SK-N-SH (cell line): Measurements from ENCODE around the gene TICAM2. TPM values are rescaled to one million over a fixed set of nuclear protein-coding genes. Genes with fewer than 3 reads are reported as not detected.

Experiments used
- CTCF ChIA-PET: fragments of 300-600, 350-600 bp; formaldehyde crosslinking; extraction: SDS; loops from one replicate; lab custom pipeline; 2021; lab: Yijun Ruan, JAX
- POLR2A ChIA-PET: fragments of 350-600 bp; sonication (Branson Sonifier 250); formaldehyde crosslinking; extraction: SDS; loops from one replicate; lab custom pipeline; 2020; ENCODE audit warnings: antibody characterized with exemption, inconsistent platforms; lab: Yijun Ruan, JAX
- DNase-seq: peaks from one replicate; pipeline ENCODE4 v3.0.0; 2012
- H2AFZ ChIP-seq: fragments of 200-600 bp; sonication (generic); 2 replicates; pipeline ENCODE4 v1.8.1; 2016; ENCODE audit warnings: antibody characterized with exemption, mild to moderate bottlenecking, low read depth
- H3F3A ChIP-seq: fragments of 200-600 bp; sonication (generic); replicated peaks from 2 replicates; pipeline ENCODE3; 2016; ENCODE audit warnings: antibody characterized with exemption, mild to moderate bottlenecking; ENCODE audit not compliant: insufficient read depth
- H3K27ac ChIP-seq, 2 experiments: fragments of 200-500 bp in 1 of 2; fragments of 200-600 bp in 1 of 2; sonication (Bioruptor generic) in 1 of 2; sonication (generic), shearing (Covaris generic) in 1 of 2; 2 replicates each; pipeline versions ENCODE4 v1.5.1 to v1.6.1; 2014 to 2016; ENCODE audit warnings: low read depth in 2 of 2, inconsistent platforms in 1 of 2, low read length in 1 of 2, mild to moderate bottlenecking in 1 of 2, mixed read lengths in 1 of 2
- H3K27me3 ChIP-seq: fragments of 200-600 bp; sonication (generic), shearing (Covaris generic); 2 replicates; pipeline ENCODE4 v1.6.1; 2016; ENCODE audit warnings: mixed run types; ENCODE audit not compliant: insufficient read depth
- H3K36me3 ChIP-seq, 2 experiments: fragments of 200-500 bp in 1 of 2; fragments of 200-600 bp in 1 of 2; sonication (Bioruptor generic) in 1 of 2; sonication (generic) in 1 of 2; replicated peaks in 1 of 2; 2 replicates each; pipeline versions ENCODE3 to v1.5.1; 2014 to 2016; ENCODE audit warnings: low read length in 1 of 2, mild to moderate bottlenecking in 1 of 2; ENCODE audit not compliant: insufficient read depth in 2 of 2, control insufficient read depth in 1 of 2
- H3K4me1 ChIP-seq, 2 experiments: fragments of 200-500 bp in 1 of 2; fragments of 200-600 bp in 1 of 2; sonication (Bioruptor generic) in 1 of 2; sonication (generic), shearing (Covaris generic) in 1 of 2; 2 replicates each; pipeline versions ENCODE4 v1.5.1 to v1.6.1; 2014 to 2016; ENCODE audit warnings: low read depth in 1 of 2, low read length in 1 of 2, mixed run types in 1 of 2; ENCODE audit not compliant: insufficient read depth in 2 of 2, control insufficient read depth in 1 of 2
- H3K4me2 ChIP-seq: fragments of 200-600 bp; sonication (generic), shearing (Covaris generic); 2 replicates; pipeline ENCODE4 v1.6.1; 2017; ENCODE audit warnings: mixed run types
- H3K4me3 ChIP-seq, 2 experiments: fragments of 200-500 bp in 1 of 2; fragments of 200-600 bp in 1 of 2; sonication (Bioruptor generic) in 1 of 2; sonication (generic), shearing (Covaris generic) in 1 of 2; 2 replicates each; pipeline versions ENCODE4 v1.5.1 to v1.8.1; 2014 to 2016; ENCODE audit warnings: low read depth in 2 of 2, inconsistent platforms in 1 of 2, low read length in 1 of 2, mild to moderate bottlenecking in 1 of 2, mixed read lengths in 1 of 2, moderate library complexity in 1 of 2
- H3K79me2 ChIP-seq: fragments of 200-600 bp; sonication (generic); 2 replicates; pipeline ENCODE4 v1.8.1; 2017; ENCODE audit warnings: mild to moderate bottlenecking; ENCODE audit not compliant: insufficient read depth
- H3K9ac ChIP-seq: fragments of 200-600 bp; sonication (generic); 2 replicates; pipeline ENCODE4 v1.6.1; 2017; ENCODE audit warnings: mixed run types
- H3K9me2 ChIP-seq: fragments of 200-600 bp; sonication (generic); 2 replicates; pipeline ENCODE4 v1.6.1; 2017; ENCODE audit warnings: mixed run types
- H3K9me3 ChIP-seq: fragments of 200-600 bp; sonication (generic); 2 replicates; pipeline ENCODE4 v1.6.1; 2017; ENCODE audit warnings: mixed run types, mild to moderate bottlenecking, moderate library complexity
- H4K20me1 ChIP-seq: fragments of 200-600 bp; sonication (generic); 2 replicates; pipeline ENCODE4 v1.6.1; 2017; ENCODE audit warnings: mild to moderate bottlenecking, mixed run types; ENCODE audit not compliant: insufficient read depth
- CHD2 ChIP-seq: fragments of 150-350 bp; IDR thresholded peaks from 2 replicates; pipeline ENCODE4 v1.6.1; 2018; ENCODE audit warnings: low read length; ENCODE audit not compliant: partially characterized antibody
- CTCF ChIP-seq: fragments of 200-600 bp; sonication (generic); IDR thresholded peaks from 2 replicates; pipeline ENCODE4 v1.6.1; 2017; ENCODE audit warnings: antibody characterized with exemption, mild to moderate bottlenecking, moderate library complexity
- FOSL2 ChIP-seq: IDR thresholded peaks from 2 replicates; pipeline ENCODE4 v1.4.0; 2012; ENCODE audit warnings: low read depth, mild to moderate bottlenecking, moderate library complexity, borderline replicate concordance
- GABPA ChIP-seq: IDR thresholded peaks from 2 replicates; pipeline ENCODE4 v1.4.0; 2012; ENCODE audit warnings: low read depth, mild to moderate bottlenecking
- GATA2 ChIP-seq: sonication (generic); formaldehyde crosslinking; IDR thresholded peaks from 2 replicates; pipeline ENCODE4 v1.5.0; 2020; ENCODE audit warnings: mild to moderate bottlenecking, missing genetic modification reagents
- JUND ChIP-seq: IDR thresholded peaks from 2 replicates; pipeline ENCODE4 v1.4.0; 2012
- NFIC ChIP-seq: IDR thresholded peaks from 2 replicates; pipeline ENCODE4 v1.4.0; 2012; ENCODE audit warnings: borderline replicate concordance
- RAD21 ChIP-seq: IDR thresholded peaks from 2 replicates; pipeline ENCODE4 v1.6.1; 2012; ENCODE audit warnings: mild to moderate bottlenecking, low read length
- RCOR1 ChIP-seq: fragments of 150-350 bp; IDR thresholded peaks from 2 replicates; pipeline ENCODE4 v1.6.1; 2017; ENCODE audit warnings: antibody characterized with exemption, low read length
- RFX5 ChIP-seq: IDR thresholded peaks from 2 replicates; pipeline ENCODE4 v1.6.1; 2012; ENCODE audit warnings: mild to moderate bottlenecking, improper control_type of control experiment, low read length
- SIN3A ChIP-seq: IDR thresholded peaks from 2 replicates; pipeline ENCODE4 v1.6.1; 2012; ENCODE audit warnings: low read depth, mild to moderate bottlenecking, low read length, moderate library complexity, borderline replicate concordance
- SMC3 ChIP-seq: IDR thresholded peaks from 2 replicates; pipeline ENCODE4 v1.6.1; 2012; ENCODE audit warnings: low read depth, low read length, improper control_type of control experiment
- TAF1 ChIP-seq: IDR thresholded peaks from 2 replicates; pipeline ENCODE4 v1.6.1; 2012; ENCODE audit warnings: low read depth, mild to moderate bottlenecking, low read length, moderate library complexity, borderline replicate concordance
- WGBS: methylation state at CpG from one replicate; pipeline ENCODE4 v1.1.6; 2017; ENCODE audit warnings: low lambda C conversion rate; 5-methylcytosine and 5-hydroxymethylcytosine counted together
- polyA plus RNA-seq, 3 experiments: library from polyadenylated mRNA; depleted of rRNA; stranded (reverse); fragments of >200 nt; gene quantifications; 2 replicates each; pipeline ENCODE4 v1.2.3, GENCODE V29; 2012
- TF ChIP-seq, protein P1 (sequence below): fragments of 150-350 bp; IDR thresholded peaks from 2 replicates; pipeline ENCODE4 v1.6.1; 2017; ENCODE audit warnings: antibody characterized with exemption, low read length, low read depth, borderline replicate concordance
- TF ChIP-seq, protein P2 (sequence below): IDR thresholded peaks from 2 replicates; pipeline ENCODE4 v1.4.0; 2012; ENCODE audit warnings: low read depth, borderline replicate concordance

Gene TICAM2
- polyA plus RNA-seq, 1 of the 3 experiments (the other 2 are of a cell fraction): not detected

DNA sequence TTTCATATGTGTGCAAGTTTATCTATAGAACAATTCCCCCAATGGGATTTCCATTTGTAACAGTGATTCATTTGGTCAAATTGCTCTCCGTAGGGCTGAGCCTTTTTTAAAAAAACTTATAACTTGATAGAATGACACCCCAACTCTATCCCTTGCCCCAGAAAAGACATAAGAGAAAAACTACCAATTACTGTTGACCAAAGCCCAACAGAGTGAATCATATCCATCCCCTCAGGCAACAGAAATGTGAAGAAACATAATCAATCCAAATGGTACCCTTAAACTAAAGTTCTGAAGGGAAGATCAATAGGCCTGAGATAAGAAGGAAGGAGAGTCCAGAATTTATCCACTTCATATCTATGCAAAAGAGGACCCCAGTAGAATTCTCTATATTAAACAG lies 17.8 kb downstream of the TICAM2 start:
- Histone ChIP-seq H3K27ac (peak overlapping the region in 1 of 2 experiments; percentile 86; a peak in 2 of 4 replicates), H3K27me3 (no peaks in the 10 kb centered on the region), H3K9me2 (no peaks in the 10 kb centered on the region), H3K4me2 (no peak overlapping the region), H3K4me3 (no peak overlapping the region), H3F3A (peaks cover 8% of the 10 kb centered on the region), H2AFZ (no peak overlapping the region), H3K4me1 (0 out of 4 replicates have a peak, but pooled peaks cover 0 to 7% of the 10 kb centered on the region in 2 experiments), H4K20me1 (no peaks in the 10 kb centered on the region), H3K79me2 (no peaks in the 10 kb centered on the region; the same call in 1 of the 2 replicates), H3K9ac (no peak overlapping the region), H3K9me3 (no peaks in the 10 kb centered on the region)
- ChIA-PET POLR2A (no interaction called here), CTCF (interaction anchor here (0.7 kb wide), 1 partner anchor 276 kb away, joined by 3 read pairs; no protein-coding TSS in a partner anchor)
- no peak for DNase-seq
- 87% methylated on average over 1 of the region's 1 CpG for WGBS
- TF ChIP-seq FOSL2 (no peak), RAD21 (no peak), SIN3A (no peak), NFIC (no peak), TAF1 (no peak), CTCF (no peak), RFX5 (no peak), SMC3 (no peak), GABPA (no peak), RCOR1 (no peak), CHD2 (no peak)
- TF ChIP-seq, protein P1, sequence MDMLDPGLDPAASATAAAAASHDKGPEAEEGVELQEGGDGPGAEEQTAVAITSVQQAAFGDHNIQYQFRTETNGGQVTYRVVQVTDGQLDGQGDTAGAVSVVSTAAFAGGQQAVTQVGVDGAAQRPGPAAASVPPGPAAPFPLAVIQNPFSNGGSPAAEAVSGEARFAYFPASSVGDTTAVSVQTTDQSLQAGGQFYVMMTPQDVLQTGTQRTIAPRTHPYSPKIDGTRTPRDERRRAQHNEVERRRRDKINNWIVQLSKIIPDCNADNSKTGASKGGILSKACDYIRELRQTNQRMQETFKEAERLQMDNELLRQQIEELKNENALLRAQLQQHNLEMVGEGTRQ: no peak
- TF ChIP-seq, all 33 proteins: peak for 0
- H3K36me3 ChIP-seq: peaks cover 2 to 16% of the 10 kb centered on the region in 2 experiments

- Histone ChIP-seq H3K4me2 (peak overlapping the region; percentile 14), H3K9me2 (no peaks in the 10 kb centered on the region), H2AFZ (peak overlapping the region; percentile 16; the same call in 1 of the 2 replicates), H3K4me3 (no peak overlapping the region), H3K27ac (peak overlapping the region in 1 of 2 experiments; percentile 86; a peak in 2 of 4 replicates), H3K9ac (peak overlapping the region; percentile 41; the same call in 1 of the 2 replicates), H3K4me1 (0 out of 4 replicates have a peak, but pooled peaks cover 0 to 7% of the 10 kb centered on the region in 2 experiments), H3K79me2 (no peaks in the 10 kb centered on the region; the same call in 1 of the 2 replicates), H3K9me3 (no peaks in the 10 kb centered on the region), H4K20me1 (no peaks in the 10 kb centered on the region), H3K36me3 (peaks cover 2 to 16% of the 10 kb centered on the region in 2 experiments), H3F3A (peaks cover 8% of the 10 kb centered on the region), H3K27me3 (no peaks in the 10 kb centered on the region)
- DNase-seq: no peak
- no peak for TF ChIP-seq GATA2 (CRISPR knock-in tag)
- no peak for TF ChIP-seq NFIC
- TF ChIP-seq, protein P2, sequence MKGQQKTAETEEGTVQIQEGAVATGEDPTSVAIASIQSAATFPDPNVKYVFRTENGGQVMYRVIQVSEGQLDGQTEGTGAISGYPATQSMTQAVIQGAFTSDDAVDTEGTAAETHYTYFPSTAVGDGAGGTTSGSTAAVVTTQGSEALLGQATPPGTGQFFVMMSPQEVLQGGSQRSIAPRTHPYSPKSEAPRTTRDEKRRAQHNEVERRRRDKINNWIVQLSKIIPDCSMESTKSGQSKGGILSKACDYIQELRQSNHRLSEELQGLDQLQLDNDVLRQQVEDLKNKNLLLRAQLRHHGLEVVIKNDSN: no peak
- TF ChIP-seq JUND: 0 out of 2 replicates have a peak, but pooled peaks have one; percentile 4
- peak; percentile 40; the same call in 1 of the 2 replicates for TF ChIP-seq FOSL2
- ChIA-PET CTCF (interaction anchor here (1.1 kb wide), 1 partner anchor 274 kb away, joined by 4 read pairs; no protein-coding TSS in a partner anchor), POLR2A (no interaction called here)
- 60% methylated on average over 3 of the region's 3 CpGs for WGBS
These were observed 18.8 kb downstream of the TICAM2 start for GRCh38 chr5:115583474-115583873.
